Measurements from ENCODE around the gene PLEKHA7. TPM values are rescaled to one million over a fixed set of nuclear protein-coding genes. Genes with fewer than 3 reads are reported as not detected.
A peak's percentile ranks its signal among the peaks of the same experiment; 100 is the strongest.

The PLEKHA7 gene
- polyA plus RNA-seq, 1 donor, result 59.0 TPM

DNA sequence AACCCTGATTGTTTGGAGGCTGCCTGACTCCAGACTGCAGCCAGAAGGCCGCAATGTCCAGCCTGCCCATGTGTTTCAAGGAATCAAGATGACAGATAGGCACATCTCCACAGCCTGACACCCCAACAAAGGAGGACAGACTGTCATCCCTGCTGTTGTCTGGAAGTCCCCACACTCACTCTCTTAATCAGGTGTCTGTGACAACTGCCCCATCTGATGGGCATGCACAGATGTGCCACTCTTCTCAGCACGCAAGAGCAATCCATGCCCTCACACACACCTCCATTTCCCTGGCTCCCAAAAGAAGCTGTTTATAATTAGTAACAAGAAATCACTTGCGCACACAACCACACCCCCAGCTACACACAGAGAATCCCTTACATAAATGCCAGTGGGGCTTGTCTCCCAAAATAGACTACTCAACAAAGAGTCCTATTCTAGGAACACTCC is 158.2 kb downstream of the PLEKHA7 start:
- Histone ChIP-seq H3K36me3 (ENCODE audit: control insufficient read depth, insufficient read depth, low read length) (peaks cover 40% of the 10 kb centered on the region), H3K4me1 (ENCODE audit: control insufficient read depth, insufficient read depth, low read length) (no peaks in the 10 kb centered on the region), H3K27me3 (ENCODE audit: control insufficient read depth, insufficient read depth, low read length) (no peaks in the 10 kb centered on the region), H3K9me3 (ENCODE audit: control insufficient read depth, low read depth, low read length) (no peaks in the 10 kb centered on the region), H3K4me3 (ENCODE audit: low read length) (no peak overlapping the region), H3K27ac (ENCODE audit: low read length) (no peak overlapping the region)
- DNase-seq, result no peak
- no CpG with 5 or more reads among the region's 3 CpGs for WGBS (ENCODE audit: insufficient coverage, low lambda C conversion rate)

DNA sequence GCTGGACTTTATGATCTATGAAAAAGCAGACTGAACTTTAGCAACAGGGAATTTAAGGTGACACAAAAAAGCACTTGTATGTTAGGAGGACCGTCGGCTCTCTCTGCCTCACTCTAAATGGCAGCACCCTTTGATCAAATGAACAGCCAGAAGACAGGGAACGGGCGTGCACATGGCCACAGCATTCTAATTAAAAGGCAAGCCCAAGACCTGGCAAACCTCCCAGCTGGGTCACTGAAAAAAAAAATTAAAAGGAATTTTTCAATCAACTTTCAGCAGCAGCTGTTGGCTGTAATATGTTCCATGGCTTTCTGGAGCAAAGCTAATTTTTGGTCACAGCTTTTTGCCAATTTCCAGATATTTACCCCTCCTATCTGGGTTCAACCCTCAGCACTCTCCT is 159.2 kb downstream of the PLEKHA7 start:
- no peak overlapping the region for H3K4me3 ChIP-seq (ENCODE audit: low read length)
- no peak overlapping the region for H3K27ac ChIP-seq (ENCODE audit: low read length)
- WGBS (ENCODE audit: insufficient coverage, low lambda C conversion rate), result no CpG with 5 or more reads among the region's 4 CpGs
- H3K27me3 ChIP-seq (ENCODE audit: control insufficient read depth, insufficient read depth, low read length), result no peaks in the 10 kb centered on the region
- DNase-seq, result no peak
- H3K36me3 ChIP-seq (ENCODE audit: control insufficient read depth, insufficient read depth, low read length), result peaks cover 51% of the 10 kb centered on the region
- H3K4me1 ChIP-seq (ENCODE audit: control insufficient read depth, insufficient read depth, low read length), result no peaks in the 10 kb centered on the region
- H3K9me3 ChIP-seq (ENCODE audit: control insufficient read depth, low read depth, low read length), result no peaks in the 10 kb centered on the region

DNA sequence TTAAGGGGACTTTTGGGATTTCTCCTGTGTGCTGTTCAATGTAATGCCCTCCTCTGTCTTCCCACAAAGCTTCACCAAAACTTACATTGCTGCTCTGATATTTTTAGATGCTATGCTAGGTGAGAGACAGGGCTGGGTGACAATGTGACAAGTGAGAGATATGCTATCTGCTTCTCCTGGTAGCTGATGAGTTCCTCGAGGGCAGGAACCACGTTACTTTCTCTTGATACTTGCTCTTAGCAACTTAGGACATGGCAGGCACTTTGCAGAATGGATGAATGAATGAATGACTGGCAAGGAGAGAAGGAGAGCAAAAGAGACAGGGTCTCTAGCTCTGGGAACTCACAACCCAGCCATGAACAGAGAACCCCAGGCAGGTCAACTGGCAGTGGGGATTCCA is 160.4 kb downstream of the PLEKHA7 start:
- no peak overlapping the region for H3K27ac ChIP-seq (ENCODE audit: low read length)
- H3K27me3 ChIP-seq (ENCODE audit: control insufficient read depth, insufficient read depth, low read length), result no peaks in the 10 kb centered on the region
- H3K4me3 ChIP-seq (ENCODE audit: low read length), result no peak overlapping the region
- H3K9me3 ChIP-seq (ENCODE audit: control insufficient read depth, low read depth, low read length), result no peaks in the 10 kb centered on the region
- WGBS (ENCODE audit: insufficient coverage, low lambda C conversion rate), result no CpG with 5 or more reads among the region's 2 CpGs
- no peak for DNase-seq
- H3K36me3 ChIP-seq (ENCODE audit: control insufficient read depth, insufficient read depth, low read length), result peaks cover 60% of the 10 kb centered on the region
- H3K4me1 ChIP-seq (ENCODE audit: control insufficient read depth, insufficient read depth, low read length), result no peaks in the 10 kb centered on the region

DNA sequence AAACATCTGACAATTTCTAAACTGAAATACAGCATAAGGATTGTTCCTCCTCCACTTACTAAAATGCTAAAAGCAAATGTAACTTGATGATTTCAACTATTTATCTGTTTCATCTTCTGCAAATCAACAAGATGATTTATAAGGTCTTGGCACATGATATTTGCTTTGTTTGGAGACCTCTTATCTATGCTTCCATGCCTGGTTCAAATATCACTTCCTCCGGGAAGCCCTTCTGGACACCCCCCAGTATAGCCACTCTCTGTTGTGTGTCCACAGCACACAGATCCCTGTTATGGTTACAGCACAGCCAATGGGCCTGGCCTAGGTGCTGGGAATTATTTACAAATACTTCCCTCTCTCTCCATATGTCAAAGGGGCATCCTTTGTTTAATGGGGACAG is 160.9 kb downstream of the PLEKHA7 start:
- no peak overlapping the region for H3K4me3 ChIP-seq (ENCODE audit: low read length)
- no peak overlapping the region for H3K27ac ChIP-seq (ENCODE audit: low read length)
- no peaks in the 10 kb centered on the region for H3K27me3 ChIP-seq (ENCODE audit: control insufficient read depth, insufficient read depth, low read length)
- H3K9me3 ChIP-seq (ENCODE audit: control insufficient read depth, low read depth, low read length), result no peaks in the 10 kb centered on the region
- no peaks in the 10 kb centered on the region for H3K4me1 ChIP-seq (ENCODE audit: control insufficient read depth, insufficient read depth, low read length)
- peaks cover 64% of the 10 kb centered on the region for H3K36me3 ChIP-seq (ENCODE audit: control insufficient read depth, insufficient read depth, low read length)
- WGBS (ENCODE audit: insufficient coverage, low lambda C conversion rate), result no CpG with 5 or more reads among the region's 1 CpG
- no peak for DNase-seq

DNA sequence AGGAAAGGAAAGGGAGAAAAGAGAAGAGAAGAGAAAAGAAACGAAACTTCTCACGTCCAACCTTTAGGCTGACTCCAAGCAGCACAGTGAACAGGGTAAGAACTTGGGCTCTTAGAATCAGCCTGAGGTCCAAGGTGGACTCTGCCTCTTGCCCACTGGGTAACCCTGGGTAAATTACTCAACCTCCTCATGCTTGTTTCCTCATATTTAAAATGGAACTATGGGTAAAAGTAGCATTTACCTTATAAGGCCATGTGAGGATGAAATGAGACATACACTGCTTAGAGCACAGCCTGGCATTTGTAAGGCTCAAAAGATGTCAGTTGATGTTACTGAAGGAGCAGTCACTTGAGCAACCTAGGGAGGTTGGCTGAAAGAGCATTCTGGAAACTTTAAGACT is 167.9 kb downstream of the PLEKHA7 start:
- Histone ChIP-seq H3K27me3 (ENCODE audit: control insufficient read depth, insufficient read depth, low read length) (no peaks in the 10 kb centered on the region), H3K4me3 (ENCODE audit: low read length) (no peak overlapping the region), H3K9me3 (ENCODE audit: control insufficient read depth, low read depth, low read length) (no peaks in the 10 kb centered on the region), H3K27ac (ENCODE audit: low read length) (peak overlapping the region; percentile 83), H3K36me3 (ENCODE audit: control insufficient read depth, insufficient read depth, low read length) (peaks cover 60% of the 10 kb centered on the region), H3K4me1 (ENCODE audit: control insufficient read depth, insufficient read depth, low read length) (peaks cover 22% of the 10 kb centered on the region)
- DNase-seq, result peak; percentile 37 to 65
- 90% methylated on average over 2 of the region's 2 CpGs for WGBS (ENCODE audit: insufficient coverage, low lambda C conversion rate)

DNA sequence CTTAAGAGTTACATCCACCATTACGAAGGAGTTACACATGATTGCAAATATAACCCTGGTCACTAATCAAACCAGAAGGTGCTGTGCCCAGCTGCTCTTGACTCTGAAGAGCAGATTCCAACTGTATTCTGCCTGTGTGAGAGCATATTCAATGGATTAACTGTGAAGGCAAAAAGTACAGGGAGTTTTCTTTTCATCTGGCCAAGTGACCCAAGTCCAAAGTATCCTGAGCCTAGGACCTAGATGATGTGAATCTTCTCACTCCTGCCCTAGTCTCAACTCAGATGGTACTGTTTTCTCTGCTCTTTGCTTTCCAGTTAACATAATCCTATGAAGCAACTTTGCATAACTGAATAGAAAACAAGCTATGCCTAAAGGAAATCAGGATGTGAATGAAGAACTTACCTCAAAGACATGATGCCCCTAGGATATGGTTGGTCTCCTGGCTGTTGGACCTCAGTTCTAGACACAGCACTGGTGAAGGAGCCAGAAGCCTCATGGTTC is 169.9 kb downstream of the PLEKHA7 start:
- Histone ChIP-seq H3K4me3 (ENCODE audit: low read length) (no peak overlapping the region), H3K4me1 (ENCODE audit: control insufficient read depth, insufficient read depth, low read length) (peaks cover 22% of the 10 kb centered on the region), H3K9me3 (ENCODE audit: control insufficient read depth, low read depth, low read length) (no peaks in the 10 kb centered on the region), H3K27me3 (ENCODE audit: control insufficient read depth, insufficient read depth, low read length) (no peaks in the 10 kb centered on the region), H3K27ac (ENCODE audit: low read length) (peak overlapping the region; percentile 82), H3K36me3 (ENCODE audit: control insufficient read depth, insufficient read depth, low read length) (peaks cover 57% of the 10 kb centered on the region)
- no CpG with 5 or more reads among the region's 1 CpG for WGBS (ENCODE audit: insufficient coverage, low lambda C conversion rate)
- peak; percentile 21 to 59 for DNase-seq

DNA sequence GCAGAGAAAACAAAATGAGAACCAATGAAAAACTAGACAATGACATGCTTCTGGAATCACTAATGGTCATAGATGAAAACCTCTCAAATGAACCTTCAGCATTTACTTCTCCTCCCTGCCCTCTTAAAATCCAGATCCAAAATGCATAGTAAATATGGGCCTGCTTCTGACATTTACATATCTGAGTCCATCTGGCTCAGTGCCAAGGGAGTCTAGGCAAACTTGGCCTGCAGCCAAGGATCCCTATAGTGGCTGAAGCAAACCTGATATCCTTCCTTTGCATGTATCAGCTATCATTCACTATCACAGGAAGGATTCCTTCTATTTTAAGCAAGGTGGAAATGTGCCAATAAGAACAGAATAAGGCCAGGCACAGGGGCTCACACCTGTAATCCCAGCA is 170.9 kb downstream of the PLEKHA7 start:
- no peak overlapping the region for H3K4me3 ChIP-seq (ENCODE audit: low read length)
- no peaks in the 10 kb centered on the region for H3K9me3 ChIP-seq (ENCODE audit: control insufficient read depth, low read depth, low read length)
- DNase-seq, result no peak
- H3K27me3 ChIP-seq (ENCODE audit: control insufficient read depth, insufficient read depth, low read length), result no peaks in the 10 kb centered on the region
- peaks cover 22% of the 10 kb centered on the region for H3K4me1 ChIP-seq (ENCODE audit: control insufficient read depth, insufficient read depth, low read length)
- peaks cover 50% of the 10 kb centered on the region for H3K36me3 ChIP-seq (ENCODE audit: control insufficient read depth, insufficient read depth, low read length)
- H3K27ac ChIP-seq (ENCODE audit: low read length), result peak overlapping the region; percentile 82

DNA sequence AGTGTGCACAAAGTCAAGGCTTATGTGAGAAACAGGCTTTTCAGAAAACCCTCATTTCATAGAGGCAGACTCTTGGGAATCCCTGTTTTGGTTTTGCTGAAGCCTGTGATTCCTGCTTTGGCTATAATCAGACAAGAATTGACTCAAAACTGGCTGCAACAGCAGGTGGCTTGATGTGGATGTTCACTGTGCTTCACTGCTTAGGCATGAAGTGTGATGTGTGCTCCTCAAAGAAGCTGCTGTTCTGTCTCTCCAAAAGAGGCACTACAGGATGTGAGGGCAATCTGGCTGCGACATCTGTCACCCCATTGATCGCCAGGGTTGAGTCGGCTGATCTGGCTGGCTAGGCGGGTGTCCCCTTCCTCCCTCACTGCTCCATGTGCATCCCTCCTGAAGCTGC is 172.2 kb downstream of the PLEKHA7 start:
- H3K4me1 ChIP-seq (ENCODE audit: control insufficient read depth, insufficient read depth, low read length), result peaks cover 22% of the 10 kb centered on the region
- H3K27me3 ChIP-seq (ENCODE audit: control insufficient read depth, insufficient read depth, low read length), result no peaks in the 10 kb centered on the region
- no CpG with 5 or more reads among the region's 4 CpGs for WGBS (ENCODE audit: insufficient coverage, low lambda C conversion rate)
- no peaks in the 10 kb centered on the region for H3K9me3 ChIP-seq (ENCODE audit: control insufficient read depth, low read depth, low read length)
- H3K27ac ChIP-seq (ENCODE audit: low read length), result no peak overlapping the region
- no peak overlapping the region for H3K4me3 ChIP-seq (ENCODE audit: low read length)
- H3K36me3 ChIP-seq (ENCODE audit: control insufficient read depth, insufficient read depth, low read length), result peaks cover 57% of the 10 kb centered on the region
- DNase-seq, result no peak

DNA sequence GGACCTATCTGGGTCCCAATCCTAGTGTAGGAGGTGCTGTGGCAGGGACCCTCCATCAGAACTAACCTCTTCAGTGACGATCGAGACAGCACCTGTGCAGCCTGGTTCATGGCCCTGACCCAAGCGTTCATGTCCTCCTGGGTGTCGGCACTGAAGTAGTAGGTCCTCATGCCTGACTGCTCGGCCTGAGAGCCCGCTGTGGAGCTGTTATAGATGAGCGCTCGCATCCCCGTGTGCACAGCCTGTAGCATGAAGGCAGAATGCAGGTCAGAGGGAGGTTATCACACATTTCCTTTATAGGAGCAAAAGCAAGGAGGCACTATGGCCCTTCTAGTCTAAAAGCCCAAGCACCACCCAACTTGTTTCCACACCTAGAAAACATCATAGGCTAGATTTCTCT is 172.7 kb downstream of the PLEKHA7 start:
- H3K4me3 ChIP-seq (ENCODE audit: low read length), result no peak overlapping the region
- no peaks in the 10 kb centered on the region for H3K9me3 ChIP-seq (ENCODE audit: control insufficient read depth, low read depth, low read length)
- peaks cover 18% of the 10 kb centered on the region for H3K4me1 ChIP-seq (ENCODE audit: control insufficient read depth, insufficient read depth, low read length)
- H3K36me3 ChIP-seq (ENCODE audit: control insufficient read depth, insufficient read depth, low read length), result peaks cover 54% of the 10 kb centered on the region
- no CpG with 5 or more reads among the region's 9 CpGs for WGBS (ENCODE audit: insufficient coverage, low lambda C conversion rate)
- H3K27me3 ChIP-seq (ENCODE audit: control insufficient read depth, insufficient read depth, low read length), result no peaks in the 10 kb centered on the region
- no peak for DNase-seq
- no peak overlapping the region for H3K27ac ChIP-seq (ENCODE audit: low read length)

DNA sequence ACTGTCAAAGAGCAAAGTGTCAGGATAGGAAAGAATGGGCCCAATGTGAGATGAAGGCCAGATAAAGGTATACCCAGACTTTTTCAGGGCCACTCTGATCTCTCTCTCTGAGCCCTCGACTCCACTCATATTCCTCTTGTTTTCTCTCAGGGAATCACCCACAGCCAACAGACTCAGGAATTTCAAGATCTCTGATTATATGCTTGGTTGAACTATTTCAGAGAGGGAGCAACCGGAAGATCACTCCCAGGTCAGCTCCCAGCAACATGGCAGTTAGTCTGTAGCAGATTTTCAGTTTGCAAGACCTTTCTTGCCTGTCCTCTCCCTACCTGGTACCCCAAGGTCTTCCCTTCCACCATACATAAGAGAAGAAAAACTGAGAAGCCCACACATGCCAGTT is 173.3 kb downstream of the PLEKHA7 start:
- no peak overlapping the region for H3K27ac ChIP-seq (ENCODE audit: low read length)
- no peaks in the 10 kb centered on the region for H3K9me3 ChIP-seq (ENCODE audit: control insufficient read depth, low read depth, low read length)
- H3K4me1 ChIP-seq (ENCODE audit: control insufficient read depth, insufficient read depth, low read length), result peaks cover 15% of the 10 kb centered on the region
- H3K36me3 ChIP-seq (ENCODE audit: control insufficient read depth, insufficient read depth, low read length), result peaks cover 58% of the 10 kb centered on the region
- no CpG with 5 or more reads among the region's 2 CpGs for WGBS (ENCODE audit: insufficient coverage, low lambda C conversion rate)
- H3K4me3 ChIP-seq (ENCODE audit: low read length), result no peak overlapping the region
- no peak for DNase-seq
- H3K27me3 ChIP-seq (ENCODE audit: control insufficient read depth, insufficient read depth, low read length), result no peaks in the 10 kb centered on the region

DNA sequence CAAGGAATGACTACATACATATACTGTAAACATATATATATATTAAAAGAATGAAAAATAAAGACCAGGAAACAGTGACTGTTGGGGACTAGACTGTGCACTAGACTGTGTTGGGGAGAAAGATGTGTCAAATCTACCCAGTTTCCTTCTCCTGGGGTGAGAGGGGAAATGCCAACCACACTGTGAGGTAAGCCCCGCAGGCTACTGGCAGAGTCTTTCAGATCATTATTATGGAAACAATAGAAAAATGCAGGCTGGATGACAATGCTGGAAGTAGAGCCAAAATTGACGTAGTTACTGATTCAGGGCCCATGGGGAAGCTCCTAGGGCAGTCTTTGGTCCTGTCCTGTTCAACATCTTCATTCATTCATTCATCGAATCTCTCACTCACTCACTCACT is 174.4 kb downstream of the PLEKHA7 start:
- H3K9me3 ChIP-seq (ENCODE audit: control insufficient read depth, low read depth, low read length), result no peaks in the 10 kb centered on the region
- peaks cover 7% of the 10 kb centered on the region for H3K4me1 ChIP-seq (ENCODE audit: control insufficient read depth, insufficient read depth, low read length)
- H3K36me3 ChIP-seq (ENCODE audit: control insufficient read depth, insufficient read depth, low read length), result peaks cover 50% of the 10 kb centered on the region
- DNase-seq, result no peak
- H3K4me3 ChIP-seq (ENCODE audit: low read length), result no peak overlapping the region
- no CpG with 5 or more reads among the region's 3 CpGs for WGBS (ENCODE audit: insufficient coverage, low lambda C conversion rate)
- H3K27ac ChIP-seq (ENCODE audit: low read length), result no peak overlapping the region
- no peaks in the 10 kb centered on the region for H3K27me3 ChIP-seq (ENCODE audit: control insufficient read depth, insufficient read depth, low read length)

Data from large intestine (tissue), 3 donors.